Mammary epithelial cell (primary cell): ENCODE results near the gene PHLPP1.

Source experiments
- EZH2 ChIP-seq: IDR thresholded peaks from 2 replicates; pipeline ENCODE4 v1.6.1; 2012; ENCODE audit warnings: low read length, inconsistent platforms, borderline replicate concordance
- TF ChIP-seq, protein P1 (sequence below), 2 donors: IDR thresholded peaks in 1 of 2; conservative IDR thresholded peaks in 1 of 2; 2 replicates each; pipeline ENCODE4 v1.5.1; 2011 to 2012; ENCODE audit warnings: inconsistent platforms in 2 of 2, low read length in 2 of 2, mild to moderate bottlenecking in 2 of 2, control low read depth in 1 of 2, low read depth in 1 of 2; ENCODE audit not compliant: insufficient read depth in 1 of 2; ENCODE audit errors: extremely low read depth in 1 of 2

DNA sequence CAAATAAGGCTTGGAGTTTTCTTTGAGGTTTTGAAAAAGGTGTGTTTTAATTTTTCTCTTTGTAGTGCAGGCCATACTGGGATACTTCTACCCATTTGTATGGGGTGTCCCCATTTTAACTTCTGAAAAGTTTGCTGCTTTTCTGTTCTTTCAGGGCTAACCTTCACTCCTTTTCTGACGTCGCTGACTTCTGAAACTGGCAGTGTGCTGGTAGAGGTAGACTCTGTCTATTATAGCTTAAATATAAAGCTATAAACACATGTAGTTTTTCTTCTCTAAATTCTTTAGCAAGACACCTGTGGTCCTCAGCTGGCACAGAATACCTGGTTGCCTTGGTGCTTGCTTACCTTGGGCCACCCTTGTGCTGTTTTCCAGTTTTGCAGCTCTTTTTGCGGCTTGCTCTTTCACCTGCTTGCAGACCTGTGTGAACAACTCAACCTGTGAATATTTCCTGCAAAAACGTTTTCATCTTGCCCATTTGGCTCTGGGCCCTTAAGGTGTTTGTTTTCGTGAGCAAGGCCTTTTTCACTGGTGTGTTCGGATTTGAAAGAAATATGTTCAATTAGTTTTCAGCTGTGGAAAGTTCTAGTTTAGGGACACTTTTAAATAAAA lies 42.2 kb downstream of the PHLPP1 start:
- TF ChIP-seq, protein P1, sequence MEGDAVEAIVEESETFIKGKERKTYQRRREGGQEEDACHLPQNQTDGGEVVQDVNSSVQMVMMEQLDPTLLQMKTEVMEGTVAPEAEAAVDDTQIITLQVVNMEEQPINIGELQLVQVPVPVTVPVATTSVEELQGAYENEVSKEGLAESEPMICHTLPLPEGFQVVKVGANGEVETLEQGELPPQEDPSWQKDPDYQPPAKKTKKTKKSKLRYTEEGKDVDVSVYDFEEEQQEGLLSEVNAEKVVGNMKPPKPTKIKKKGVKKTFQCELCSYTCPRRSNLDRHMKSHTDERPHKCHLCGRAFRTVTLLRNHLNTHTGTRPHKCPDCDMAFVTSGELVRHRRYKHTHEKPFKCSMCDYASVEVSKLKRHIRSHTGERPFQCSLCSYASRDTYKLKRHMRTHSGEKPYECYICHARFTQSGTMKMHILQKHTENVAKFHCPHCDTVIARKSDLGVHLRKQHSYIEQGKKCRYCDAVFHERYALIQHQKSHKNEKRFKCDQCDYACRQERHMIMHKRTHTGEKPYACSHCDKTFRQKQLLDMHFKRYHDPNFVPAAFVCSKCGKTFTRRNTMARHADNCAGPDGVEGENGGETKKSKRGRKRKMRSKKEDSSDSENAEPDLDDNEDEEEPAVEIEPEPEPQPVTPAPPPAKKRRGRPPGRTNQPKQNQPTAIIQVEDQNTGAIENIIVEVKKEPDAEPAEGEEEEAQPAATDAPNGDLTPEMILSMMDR (conservative IDR thresholded peaks at IDR 0.05 in 1 of 2, IDR thresholded peaks at IDR 0.05 in 1 of 2; ENCODE audit: extremely low read depth in 1 of 2, insufficient read depth in 1 of 2, low read depth in 1 of 2, low read length in 2 of 2): no peak
- no peak for TF ChIP-seq EZH2
